ENCODE results near the gene PFKFB4. TPM values are rescaled to one million over a fixed set of nuclear protein-coding genes. Genes with fewer than 3 reads are reported as not detected.
A peak's percentile ranks its signal among the peaks of the same experiment; 100 is the strongest.

The PFKFB4 gene
- total RNA-seq, 2 donors from 2014 or later = 9.9 to 89.0 TPM

- Histone ChIP-seq H3K4me1 (replicated peaks) (no peaks in the 10 kb centered on the region), H3K4me3 (no peak overlapping the region), H3K9me3 (no peaks in the 10 kb centered on the region), H3K36me3 (no peaks in the 10 kb centered on the region), H3K27ac (no peak overlapping the region), H3K27me3 (replicated peaks; ENCODE audit: insufficient read depth) (no peaks in the 10 kb centered on the region)
- intact Hi-C loops (cut with DNase I) = no loop called here
- no peak for DNase-seq (ENCODE audit: low spot score)
- 89% methylated on average over 20 of the region's 20 CpGs for WGBS
- no peak for TF ChIP-seq POLR2A (IDR thresholded peaks at IDR 0.05)
- no peak for TF ChIP-seq CTCF (IDR thresholded peaks at IDR 0.05)
- no peak for TF ChIP-seq POLR2AphosphoS5 (IDR thresholded peaks at IDR 0.05)
These were observed 5.9 kb upstream of the PFKFB4 start for GRCh38 chr3:48562367-48563095.

- Histone ChIP-seq H3K9me3 (no peaks in the 10 kb centered on the region), H3K27me3 (replicated peaks; ENCODE audit: insufficient read depth) (no peaks in the 10 kb centered on the region), H3K27ac (peak overlapping the region; percentile 35 to 51), H3K4me1 (replicated peaks) (no peaks in the 10 kb centered on the region), H3K36me3 (no peaks in the 10 kb centered on the region), H3K4me3 (no peak overlapping the region)
- TF ChIP-seq POLR2AphosphoS5 (IDR thresholded peaks at IDR 0.05) (no peak), POLR2A (IDR thresholded peaks at IDR 0.05) (no peak), CTCF (IDR thresholded peaks at IDR 0.05) (no peak)
- DNase-seq (ENCODE audit: low spot score) = no peak
- intact Hi-C loops (cut with DNase I) = no loop called here
- 40% methylated on average over 21 of the region's 21 CpGs for WGBS
These were observed 4.6 kb upstream of the PFKFB4 start for GRCh38 chr3:48561045-48561736.

GRCh38 chr3:48560648-48561018 lies 4.0 kb upstream of the PFKFB4 start:
- no peak for DNase-seq (ENCODE audit: low spot score)
- peak overlapping the region; percentile 35 to 51 for H3K27ac ChIP-seq
- no peaks in the 10 kb centered on the region for H3K27me3 ChIP-seq (replicated peaks; ENCODE audit: insufficient read depth)
- no peaks in the 10 kb centered on the region for H3K4me1 ChIP-seq (replicated peaks)
- no peak overlapping the region for H3K4me3 ChIP-seq
- intact Hi-C loops (cut with DNase I) = no loop called here
- 32% methylated on average over 5 of the region's 5 CpGs for WGBS
- no peaks in the 10 kb centered on the region for H3K9me3 ChIP-seq
- no peak for TF ChIP-seq CTCF (IDR thresholded peaks at IDR 0.05)
- TF ChIP-seq POLR2A (IDR thresholded peaks at IDR 0.05) = no peak
- no peak for TF ChIP-seq POLR2AphosphoS5 (IDR thresholded peaks at IDR 0.05)
- no peaks in the 10 kb centered on the region for H3K36me3 ChIP-seq

DNA sequence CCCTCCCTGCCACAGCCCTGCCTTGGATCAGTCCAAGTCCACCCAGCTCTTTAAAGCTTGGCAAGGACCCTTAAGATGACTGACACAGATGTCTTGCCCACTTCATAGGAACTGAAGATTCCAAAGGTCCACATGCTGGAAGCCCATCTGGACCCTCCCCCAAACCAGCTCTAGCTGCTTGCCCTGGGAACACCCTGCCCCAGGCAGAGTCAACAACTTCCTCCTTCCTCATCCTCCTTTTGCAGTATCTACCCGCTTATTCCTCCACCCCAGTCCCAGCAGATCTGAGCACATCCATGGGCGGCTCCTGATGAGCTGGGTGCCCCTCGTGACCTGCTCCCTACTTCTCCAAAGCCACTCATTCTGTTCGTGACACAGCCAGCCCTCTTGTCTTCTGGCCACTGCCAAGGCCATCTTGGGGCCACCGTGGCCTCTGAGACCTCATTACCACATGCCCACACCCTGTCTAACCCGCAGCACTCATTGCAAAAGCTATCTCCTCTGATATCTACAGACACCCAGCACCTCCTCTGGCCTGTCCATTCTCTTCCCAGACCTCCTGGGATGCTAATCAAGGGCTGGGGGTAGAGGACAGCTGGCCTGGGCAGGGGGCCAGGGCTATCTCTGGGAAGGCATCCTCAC lies 2.0 kb upstream of the PFKFB4 start:
- Histone ChIP-seq H3K9me3 (no peaks in the 10 kb centered on the region), H3K27me3 (replicated peaks; ENCODE audit: insufficient read depth) (no peaks in the 10 kb centered on the region), H3K27ac (peak overlapping the region in 1 of 2 donors; percentile 5), H3K4me3 (no peak overlapping the region), H3K4me1 (replicated peaks) (peaks cover 5% of the 10 kb centered on the region), H3K36me3 (no peaks in the 10 kb centered on the region)
- no peak for DNase-seq (ENCODE audit: low spot score)
- intact Hi-C loops (cut with DNase I) = loop anchor here (2.0 to 10.0 kb wide), 5 partner anchors 39 to 284 kb away; partner anchors contain the start of genes COL7A1, NCKIPSD and UQCRC1
- TF ChIP-seq POLR2AphosphoS5 (IDR thresholded peaks at IDR 0.05) (no peak), CTCF (IDR thresholded peaks at IDR 0.05) (no peak), POLR2A (IDR thresholded peaks at IDR 0.05) (no peak)
- WGBS = 78% methylated on average over 6 of the region's 6 CpGs
